K562 (cell line): ENCODE results near the gene SACM1L. TPM values are rescaled to one million over a fixed set of nuclear protein-coding genes. Genes with fewer than 3 reads are reported as not detected.

Source experiments
- ATAC-seq: fragments of 200-7000 bp; cut with Tn5 transposase; 3 replicates; pipeline ENCODE4 v1.9.1; 2020; ENCODE audit warnings: moderate library complexity
- BruUV-seq: library from RNA; stranded (reverse); fragments of 400-500 nt; replicated peaks from 2 replicates; lab custom pipeline; 2021; lab: Mats Ljungman, UMichigan
- CTCF ChIA-PET: fragments of 300-600 bp; formaldehyde crosslinking; extraction: SDS; loops from one replicate; lab custom pipeline; 2021; ENCODE audit warnings: low intra/inter-chr PET ratio; lab: Yijun Ruan, JAX
- POLR2A ChIA-PET: fragments of 300-600, 350-650 bp; sonication (Branson Sonifier 250); formaldehyde crosslinking; extraction: SDS; loops from one replicate; lab custom pipeline; 2021; ENCODE audit warnings: antibody characterized with exemption, inconsistent platforms; lab: Yijun Ruan, JAX
- DNase-seq, 4 experiments: peaks; one replicate each; pipeline versions ENCODE4 v3.0.0 to v3.0.0-alpha.2; 2011 to 2018; ENCODE audit warnings: low spot score in 3 of 4, mixed read lengths in 3 of 4; ENCODE audit errors: extremely low read depth in 1 of 4
- FAIRE-seq: peaks from 2 replicates; lab custom pipeline; 2011; peaks lifted over from hg19 to GRCh38; lab: Jason Lieb, UNC
- H2AFZ ChIP-seq: 2 replicates; pipeline ENCODE4 v1.6.0; 2011; ENCODE audit warnings: low read depth, low read length, control low read depth, inconsistent platforms
- H3K27ac ChIP-seq: fragments of 200-600 bp; 3 replicates; pipeline ENCODE4 v1.8.0; 2011; ENCODE audit warnings: low read depth, mild to moderate bottlenecking, control low read depth, inconsistent platforms, low read length, moderate library complexity, mixed read lengths; ENCODE audit errors: extremely low read depth
- H3K27me3 ChIP-seq, 2 experiments: fragments of 300-600 bp in 1 of 2; 2 replicates in 1 of 2; 3 replicates in 1 of 2; pipeline versions ENCODE4 v1.6.0 to v1.8.0; 2011; ENCODE audit warnings: inconsistent platforms in 2 of 2, low read length in 2 of 2, mild to moderate bottlenecking in 1 of 2, mixed read lengths in 1 of 2, moderate library complexity in 1 of 2; ENCODE audit not compliant: control insufficient read depth in 2 of 2, insufficient read depth in 2 of 2
- H3K36me3 ChIP-seq: fragments of 300-600 bp; 3 replicates; pipeline ENCODE4 v1.8.0; 2011; ENCODE audit warnings: mild to moderate bottlenecking, low read length, inconsistent platforms; ENCODE audit not compliant: control insufficient read depth, insufficient read depth
- H3K4me1 ChIP-seq, 2 experiments: fragments of 200-600 bp in 1 of 2; replicated peaks in 1 of 2; 2 replicates in 1 of 2; 3 replicates in 1 of 2; pipeline versions ENCODE4 v1.5.1 to v1.8.0; 2011; ENCODE audit warnings: inconsistent platforms in 2 of 2, low read length in 2 of 2, mild to moderate bottlenecking in 1 of 2, mixed read lengths in 1 of 2, moderate library complexity in 1 of 2; ENCODE audit not compliant: control insufficient read depth in 2 of 2, insufficient read depth in 2 of 2
- H3K4me2 ChIP-seq: 2 replicates; pipeline ENCODE4 v1.6.1; 2011; ENCODE audit warnings: low read length, control low read depth, inconsistent platforms, mixed read lengths; ENCODE audit not compliant: insufficient read depth
- H3K4me3 ChIP-seq: fragments of 200-600 bp; sonication (generic), shearing (Covaris generic); 2 replicates; pipeline ENCODE4 v1.5.1; 2016; ENCODE audit warnings: control low read depth, inconsistent platforms
- H3K79me2 ChIP-seq: fragments of 200-600 bp; 3 replicates; pipeline ENCODE4 v1.8.0; 2011; ENCODE audit warnings: low read length, inconsistent platforms; ENCODE audit not compliant: control insufficient read depth, insufficient read depth
- H3K9ac ChIP-seq, 2 experiments: 2 replicates each; pipeline versions ENCODE4 v1.6.0 to v1.6.1; 2011; ENCODE audit warnings: low read depth in 2 of 2, low read length in 2 of 2, control low read depth in 1 of 2, inconsistent platforms in 1 of 2, mild to moderate bottlenecking in 1 of 2, mixed read lengths in 1 of 2; ENCODE audit not compliant: insufficient read depth in 1 of 2
- H3K9me1 ChIP-seq: one replicate; pipeline ENCODE4 v1.6.0; 2011; ENCODE audit warnings: inconsistent platforms, mild to moderate bottlenecking, low read length, moderate library complexity; ENCODE audit not compliant: control insufficient read depth, insufficient read depth
- H3K9me3 ChIP-seq: replicated peaks from 2 replicates; pipeline ENCODE4 v1.5.1; 2011; ENCODE audit warnings: low read depth, low read length, inconsistent platforms; ENCODE audit not compliant: control insufficient read depth, insufficient read depth
- H4K20me1 ChIP-seq: replicated peaks from 2 replicates; pipeline ENCODE4 v1.6.1; 2011; ENCODE audit warnings: low read length, inconsistent platforms, mixed read lengths; ENCODE audit not compliant: control insufficient read depth, insufficient read depth
- HCFC1 ChIP-seq: IDR thresholded peaks from 2 replicates; pipeline ENCODE4 v1.6.1; 2012; ENCODE audit warnings: low read depth, low read length, improper control_type of control experiment
- NCOR1 ChIP-seq: fragments of 450-650 bp; IDR thresholded peaks from 2 replicates; pipeline ENCODE4 v1.6.1; 2016; ENCODE audit warnings: mild to moderate bottlenecking, moderate library complexity
- POLR2G ChIP-seq: fragments of 200-400 bp; formaldehyde crosslinking; IDR thresholded peaks from 2 replicates; pipeline ENCODE4 v1.6.1; 2017; ENCODE audit warnings: low read depth, mild to moderate bottlenecking, antibody characterized with exemption, low read length, moderate library complexity
- ZFPM2 ChIP-seq: fragments of 250-450 bp; sonication (Bioruptor Pico); IDR thresholded peaks from 2 replicates; pipeline ENCODE4 v1.5.1; 2022; ENCODE audit warnings: mild to moderate bottlenecking
- WGBS: fragments of 100-300 bp; shearing (Covaris generic); methylation state at CpG from one replicate; pipeline ENCODE4 v1.1.6; 2016; ENCODE audit warnings: low coverage, mixed read lengths; ENCODE audit not compliant: insufficient coverage; ENCODE audit errors: missing lambda C conversion rate; 5-methylcytosine and 5-hydroxymethylcytosine counted together
- in situ Hi-C: fragments of 300-500 bp; cut with MboI; formaldehyde crosslinking; loops from 4 replicates; pipeline ENCODE4 v1.15.0; 2018; ENCODE audit warnings: inconsistent platforms, mixed read lengths
- intact Hi-C: fragments of 100-400 bp; cut with micrococcal nuclease; formaldehyde crosslinking; loops from 2 replicates; pipeline ENCODE4 v1.14.2; 2022
- polyA plus RNA-seq, 8 experiments: library from polyadenylated mRNA; depleted of rRNA in 4 of 8; stranded (reverse) in 5 of 8; unstranded in 3 of 8; fragments of >200 nt; fragmentation: Nextera tagmentation in 2 of 8; fragmentation: Illumina TruSeq in 1 of 8; extraction: Ambion mirVana in 2 of 8; extraction: Trizol in 1 of 8; gene quantifications; 2 replicates each; pipeline versions ENCODE4 v1.2.1 to v1.2.3, GENCODE V29; 2011 to 2014; ENCODE audit warnings: inconsistent platforms in 1 of 8, missing spikeins in 1 of 8
- total RNA-seq, 7 experiments: library from RNA; depleted of rRNA in 6 of 7; stranded (reverse); fragments of >200 nt in 6 of 7; fragmentation: Illumina TruSeq in 2 of 7; extraction: Trizol in 2 of 7; gene quantifications; 2 replicates each; pipeline versions ENCODE4 v1.2.1 to v1.2.3, GENCODE V29; 2011 to 2021; ENCODE audit warnings: low replicate concordance in 1 of 7
- TF ChIP-seq, protein P1 (sequence below): fragments of 250-450 bp; sonication (Bioruptor Pico); IDR thresholded peaks from 2 replicates; pipeline ENCODE4 v1.8.0; 2021; ENCODE audit warnings: mild to moderate bottlenecking, moderate library complexity

The SACM1L gene
- total and polyA plus RNA-seq, 9 of the 15 experiments (the other 6 are each of a cell fraction or from before 2014, with no cell fraction given) = 25.7 to 67.2 (median 40.3) TPM

DNA sequence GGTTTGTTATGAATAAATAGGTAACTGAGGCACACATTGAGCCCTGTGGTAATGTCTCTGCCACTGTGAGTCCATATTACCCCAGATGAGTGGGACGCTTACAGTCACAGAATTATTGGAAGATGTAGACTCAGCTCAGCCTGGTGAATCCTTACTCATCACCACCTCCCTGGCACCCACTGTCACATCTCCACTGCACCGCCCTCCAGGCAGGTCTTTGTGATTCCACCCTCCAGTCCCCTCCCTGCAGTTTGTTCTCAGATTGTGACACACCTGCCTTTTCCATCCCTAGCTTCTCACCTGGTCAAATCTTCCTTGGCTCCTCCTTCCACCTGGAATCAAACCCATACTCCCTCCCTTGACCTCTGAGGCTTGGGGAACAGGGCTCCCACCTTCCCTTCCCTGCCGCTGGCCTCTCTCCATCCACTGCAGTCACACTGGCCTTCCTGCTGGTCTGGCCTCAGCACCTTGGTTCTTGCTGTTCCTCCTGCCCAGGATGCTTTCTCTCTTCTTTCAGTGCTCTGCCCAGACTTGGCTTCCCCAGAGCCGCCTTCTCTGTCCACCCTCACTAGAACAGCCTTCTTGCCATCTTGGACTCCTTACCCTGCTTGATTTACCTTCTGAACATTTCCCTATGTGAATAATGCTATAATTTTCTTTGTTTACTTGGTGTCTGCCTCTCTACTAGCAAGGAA is 97.8 kb downstream of the SACM1L start:
- Histone ChIP-seq H3K4me3 (no peak overlapping the region), H3K9me1 (no peaks in the 10 kb centered on the region), H3K9me3 (0 out of 2 replicates have a peak, but pooled peaks cover 2% of the 10 kb centered on the region), H3K27me3 (peaks cover 7 to 31% of the 10 kb centered on the region in 2 experiments), H4K20me1 (no peaks in the 10 kb centered on the region; the same call in 1 of the 2 replicates), H3K4me1 (no peaks in the 10 kb centered on the region), H3K36me3 (no peaks in the 10 kb centered on the region), H3K9ac (no peak overlapping the region), H3K4me2 (no peak overlapping the region), H3K79me2 (no peaks in the 10 kb centered on the region), H3K27ac (no peak overlapping the region), H2AFZ (no peak overlapping the region)
- no peak for ATAC-seq
- TF ChIP-seq, protein P1, sequence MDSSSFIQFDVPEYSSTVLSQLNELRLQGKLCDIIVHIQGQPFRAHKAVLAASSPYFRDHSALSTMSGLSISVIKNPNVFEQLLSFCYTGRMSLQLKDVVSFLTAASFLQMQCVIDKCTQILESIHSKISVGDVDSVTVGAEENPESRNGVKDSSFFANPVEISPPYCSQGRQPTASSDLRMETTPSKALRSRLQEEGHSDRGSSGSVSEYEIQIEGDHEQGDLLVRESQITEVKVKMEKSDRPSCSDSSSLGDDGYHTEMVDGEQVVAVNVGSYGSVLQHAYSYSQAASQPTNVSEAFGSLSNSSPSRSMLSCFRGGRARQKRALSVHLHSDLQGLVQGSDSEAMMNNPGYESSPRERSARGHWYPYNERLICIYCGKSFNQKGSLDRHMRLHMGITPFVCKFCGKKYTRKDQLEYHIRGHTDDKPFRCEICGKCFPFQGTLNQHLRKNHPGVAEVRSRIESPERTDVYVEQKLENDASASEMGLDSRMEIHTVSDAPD (CRISPR knock-in tag) = no peak
- TF ChIP-seq ZFPM2 (CRISPR knock-in tag) (no peak), HCFC1 (no peak), NCOR1 (no peak), POLR2G (no peak)
- FAIRE-seq = no peak
- no peak for DNase-seq
- POLR2A ChIA-PET = no interaction called here
- intact Hi-C loops = no loop called here
- no TSS peak for BruUV-seq
- in situ Hi-C loops = no loop called here
- CTCF ChIA-PET = no interaction called here
- 0% methylated on average over 4 of the region's 4 CpGs for WGBS
